ENCODE results near the gene FBXL17.

- TF ChIP-seq, protein P1, sequence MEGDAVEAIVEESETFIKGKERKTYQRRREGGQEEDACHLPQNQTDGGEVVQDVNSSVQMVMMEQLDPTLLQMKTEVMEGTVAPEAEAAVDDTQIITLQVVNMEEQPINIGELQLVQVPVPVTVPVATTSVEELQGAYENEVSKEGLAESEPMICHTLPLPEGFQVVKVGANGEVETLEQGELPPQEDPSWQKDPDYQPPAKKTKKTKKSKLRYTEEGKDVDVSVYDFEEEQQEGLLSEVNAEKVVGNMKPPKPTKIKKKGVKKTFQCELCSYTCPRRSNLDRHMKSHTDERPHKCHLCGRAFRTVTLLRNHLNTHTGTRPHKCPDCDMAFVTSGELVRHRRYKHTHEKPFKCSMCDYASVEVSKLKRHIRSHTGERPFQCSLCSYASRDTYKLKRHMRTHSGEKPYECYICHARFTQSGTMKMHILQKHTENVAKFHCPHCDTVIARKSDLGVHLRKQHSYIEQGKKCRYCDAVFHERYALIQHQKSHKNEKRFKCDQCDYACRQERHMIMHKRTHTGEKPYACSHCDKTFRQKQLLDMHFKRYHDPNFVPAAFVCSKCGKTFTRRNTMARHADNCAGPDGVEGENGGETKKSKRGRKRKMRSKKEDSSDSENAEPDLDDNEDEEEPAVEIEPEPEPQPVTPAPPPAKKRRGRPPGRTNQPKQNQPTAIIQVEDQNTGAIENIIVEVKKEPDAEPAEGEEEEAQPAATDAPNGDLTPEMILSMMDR (IDR thresholded peaks at IDR 0.05) = no peak
- TF ChIP-seq ZNF232 (CRISPR knock-in tag; IDR thresholded peaks at IDR 0.05) (no peak), SP1 (CRISPR knock-in tag; conservative IDR thresholded peaks at IDR 0.05) (no peak), RORB (CRISPR knock-in tag; IDR thresholded peaks at IDR 0.05) (no peak), ZNF317 (CRISPR knock-in tag; IDR thresholded peaks at IDR 0.05; ENCODE audit: borderline replicate concordance, low read depth) (no peak), HMGA2 (CRISPR knock-in tag; IDR thresholded peaks at IDR 0.05) (no peak)
- TF ChIP-seq, protein P2, sequence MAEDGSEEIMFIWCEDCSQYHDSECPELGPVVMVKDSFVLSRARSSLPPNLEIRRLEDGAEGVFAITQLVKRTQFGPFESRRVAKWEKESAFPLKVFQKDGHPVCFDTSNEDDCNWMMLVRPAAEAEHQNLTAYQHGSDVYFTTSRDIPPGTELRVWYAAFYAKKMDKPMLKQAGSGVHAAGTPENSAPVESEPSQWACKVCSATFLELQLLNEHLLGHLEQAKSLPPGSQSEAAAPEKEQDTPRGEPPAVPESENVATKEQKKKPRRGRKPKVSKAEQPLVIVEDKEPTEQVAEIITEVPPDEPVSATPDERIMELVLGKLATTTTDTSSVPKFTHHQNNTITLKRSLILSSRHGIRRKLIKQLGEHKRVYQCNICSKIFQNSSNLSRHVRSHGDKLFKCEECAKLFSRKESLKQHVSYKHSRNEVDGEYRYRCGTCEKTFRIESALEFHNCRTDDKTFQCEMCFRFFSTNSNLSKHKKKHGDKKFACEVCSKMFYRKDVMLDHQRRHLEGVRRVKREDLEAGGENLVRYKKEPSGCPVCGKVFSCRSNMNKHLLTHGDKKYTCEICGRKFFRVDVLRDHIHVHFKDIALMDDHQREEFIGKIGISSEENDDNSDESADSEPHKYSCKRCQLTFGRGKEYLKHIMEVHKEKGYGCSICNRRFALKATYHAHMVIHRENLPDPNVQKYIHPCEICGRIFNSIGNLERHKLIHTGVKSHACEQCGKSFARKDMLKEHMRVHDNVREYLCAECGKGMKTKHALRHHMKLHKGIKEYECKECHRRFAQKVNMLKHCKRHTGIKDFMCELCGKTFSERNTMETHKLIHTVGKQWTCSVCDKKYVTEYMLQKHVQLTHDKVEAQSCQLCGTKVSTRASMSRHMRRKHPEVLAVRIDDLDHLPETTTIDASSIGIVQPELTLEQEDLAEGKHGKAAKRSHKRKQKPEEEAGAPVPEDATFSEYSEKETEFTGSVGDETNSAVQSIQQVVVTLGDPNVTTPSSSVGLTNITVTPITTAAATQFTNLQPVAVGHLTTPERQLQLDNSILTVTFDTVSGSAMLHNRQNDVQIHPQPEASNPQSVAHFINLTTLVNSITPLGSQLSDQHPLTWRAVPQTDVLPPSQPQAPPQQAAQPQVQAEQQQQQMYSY (CRISPR knock-in tag; IDR thresholded peaks at IDR 0.05) = no peak
Measured at GRCh38 chr5:107861565-107861964, 520.3 kb downstream of the FBXL17 start.

Data from WTC11 (cell line).